ENCODE measurements around the gene FRS3. TPM values are rescaled to one million over a fixed set of nuclear protein-coding genes. Genes with fewer than 3 reads are reported as not detected.
A peak's percentile ranks its signal among the peaks of the same experiment; 100 is the strongest.

Gene FRS3
- total and polyA plus RNA-seq, 2 of the 8 experiments (the other 6 are each of a cell fraction or from before 2014, with no cell fraction given) = 3.4 to 4.4 TPM

- TF ChIP-seq RAD21 (IDR thresholded peaks at IDR 0.05 in 1 of 2, conservative IDR thresholded peaks at IDR 0.05 in 1 of 2; ENCODE audit: low read depth in 2 of 2, low read length in 2 of 2) = peak; percentile 54 to 80
- TF ChIP-seq SP4 (IDR thresholded peaks at IDR 0.05; ENCODE audit: low read length) = 0 out of 2 replicates have a peak, but pooled peaks have one; percentile 23
- no peak for TF ChIP-seq JUN (IDR thresholded peaks at IDR 0.05; ENCODE audit: low read depth, low read length)
- TF ChIP-seq SAP30 (IDR thresholded peaks at IDR 0.05; ENCODE audit: insufficient read depth, insufficient replicate concordance, low read length) = peak; percentile 94
- peak; percentile 74 to 93 (median 82) for TF ChIP-seq CTCF (IDR thresholded peaks at IDR 0.05; ENCODE audit: control extremely low read depth in 1 of 3, insufficient read depth in 1 of 3, low read depth in 1 of 3, low read length in 3 of 3)
- TF ChIP-seq CTBP2 (IDR thresholded peaks at IDR 0.05; ENCODE audit: borderline replicate concordance, insufficient read depth, insufficient read length, low read length) = peak; percentile 25
These were observed 6.9 kb upstream of the FRS3 start (continued) for GRCh38 chr6:41786451-41787218.
